IMR-90 (cell line): ENCODE measurements around the gene SUGCT. TPM values are rescaled to one million over a fixed set of nuclear protein-coding genes. Genes with fewer than 3 reads are reported as not detected.
A peak's percentile ranks its signal among the peaks of the same experiment; 100 is the strongest.
"Not testable (repeated sequence)": the region's sequence is repeated elsewhere in the genome, so short reads cannot be mapped to it uniquely, and the experiment has no call there.

Experiments
- ATAC-seq: fragments of 200-7000 bp; cut with Tn5 transposase; 2 replicates; pipeline ENCODE4 v1.9.1; 2020; ENCODE audit warnings: low read depth, mild to moderate bottlenecking, moderate library complexity
- BruUV-seq: library from RNA; stranded (reverse); fragments of 400-500 nt; replicated peaks from 2 replicates; lab custom pipeline; 2021; lab: Mats Ljungman, UMichigan
- CTCF ChIA-PET: fragments of 300-600 bp; formaldehyde crosslinking; extraction: SDS; loops from one replicate; lab custom pipeline; 2021; ENCODE audit warnings: antibody characterized with exemption; lab: Yijun Ruan, JAX
- POLR2A ChIA-PET: fragments of 300-600 bp; sonication (Branson Sonifier 250); formaldehyde crosslinking; loops from one replicate; lab custom pipeline; 2022; ENCODE audit warnings: antibody characterized with exemption; ENCODE audit not compliant: unreplicated experiment; lab: Charles Lee
- DNase-seq: peaks from one replicate; pipeline ENCODE4 v3.0.0; 2013
- H2AFZ ChIP-seq: replicated peaks from 2 replicates; pipeline ENCODE3; 2013; ENCODE audit warnings: low read length, mild to moderate bottlenecking; ENCODE audit not compliant: poor library complexity
- H2AK5ac ChIP-seq: 2 replicates; pipeline ENCODE4 v1.6.1; 2013; ENCODE audit warnings: low read depth, low read length, inconsistent platforms
- H2AK9ac ChIP-seq: replicated peaks from 2 replicates; pipeline ENCODE3; 2013; ENCODE audit warnings: mild to moderate bottlenecking, low read depth, low read length, moderate library complexity; ENCODE audit not compliant: poor library complexity
- H2BK120ac ChIP-seq: 2 replicates; pipeline ENCODE4 v1.6.1; 2013; ENCODE audit warnings: low read depth, low read length, inconsistent platforms
- H2BK15ac ChIP-seq: 3 replicates; pipeline ENCODE4 v1.6.1; 2013; ENCODE audit warnings: low read depth, low read length, inconsistent platforms
- H2BK20ac ChIP-seq: 2 replicates; pipeline ENCODE4 v1.6.1; 2013; ENCODE audit warnings: low read depth, mild to moderate bottlenecking, inconsistent platforms, low read length, moderate library complexity
- H2BK5ac ChIP-seq: 2 replicates; pipeline ENCODE4 v1.6.1; 2013; ENCODE audit warnings: mild to moderate bottlenecking, low read depth, low read length, inconsistent platforms; ENCODE audit not compliant: poor library complexity, severe bottlenecking
- H3K14ac ChIP-seq: replicated peaks from 2 replicates; pipeline ENCODE4 v1.6.1; 2013; ENCODE audit warnings: low read depth, low read length, inconsistent platforms
- H3K18ac ChIP-seq: 2 replicates; pipeline ENCODE4 v1.6.1; 2013; ENCODE audit warnings: low read depth, low read length, control low read depth
- H3K23ac ChIP-seq: 2 replicates; pipeline ENCODE4 v1.6.1; 2013; ENCODE audit warnings: low read depth, low read length, inconsistent platforms
- H3K27ac ChIP-seq: 2 replicates; pipeline ENCODE4 v1.5.1; 2013; ENCODE audit warnings: mild to moderate bottlenecking, control low read depth, low read length; ENCODE audit not compliant: insufficient read depth
- H3K27me3 ChIP-seq: 2 replicates; pipeline ENCODE4 v1.6.1; 2013; ENCODE audit warnings: low read length; ENCODE audit not compliant: control insufficient read depth, insufficient read depth
- H3K36me3 ChIP-seq: 2 replicates; pipeline ENCODE4 v1.6.1; 2013; ENCODE audit warnings: low read length, mixed read lengths; ENCODE audit not compliant: control insufficient read depth, insufficient read depth
- H3K4ac ChIP-seq: 2 replicates; pipeline ENCODE4 v1.6.1; 2013; ENCODE audit warnings: low read depth, low read length, inconsistent platforms
- H3K4me1 ChIP-seq: 2 replicates; pipeline ENCODE4 v1.6.1; 2013; ENCODE audit warnings: low read length, mixed read lengths; ENCODE audit not compliant: control insufficient read depth, insufficient read depth
- H3K4me2 ChIP-seq: 2 replicates; pipeline ENCODE4 v1.6.1; 2013; ENCODE audit warnings: low read depth, mild to moderate bottlenecking, control low read depth, low read length, moderate library complexity
- H3K4me3 ChIP-seq: 2 replicates; pipeline ENCODE4 v1.5.1; 2013; ENCODE audit warnings: low read depth, mild to moderate bottlenecking, control low read depth, low read length, moderate library complexity; ENCODE audit not compliant: insufficient read depth
- H3K56ac ChIP-seq: 2 replicates; pipeline ENCODE4 v1.6.1; 2013; ENCODE audit warnings: low read length, inconsistent platforms; ENCODE audit not compliant: insufficient read depth; ENCODE audit errors: extremely low read depth
- H3K79me1 ChIP-seq, 2 experiments: 2 replicates each; pipeline ENCODE4 v1.6.1; 2013; ENCODE audit warnings: low read length in 2 of 2, inconsistent platforms in 1 of 2, low read depth in 1 of 2
- H3K9ac ChIP-seq: 2 replicates; pipeline ENCODE4 v1.6.1; 2013; ENCODE audit warnings: low read depth, low read length, control low read depth
- H3K9me1 ChIP-seq: 2 replicates; pipeline ENCODE4 v1.6.1; 2013; ENCODE audit warnings: low read length, inconsistent platforms; ENCODE audit not compliant: insufficient read depth
- H3K9me3 ChIP-seq: 2 replicates; pipeline ENCODE4 v1.6.1; 2013; ENCODE audit warnings: low read length; ENCODE audit not compliant: control insufficient read depth, insufficient read depth
- H4K20me1 ChIP-seq: 2 replicates; pipeline ENCODE4 v1.6.1; 2013; ENCODE audit warnings: low read length, inconsistent platforms; ENCODE audit not compliant: insufficient read depth
- H4K5ac ChIP-seq: 2 replicates; pipeline ENCODE4 v1.6.1; 2013; ENCODE audit warnings: mild to moderate bottlenecking, low read depth, low read length, control low read depth
- H4K8ac ChIP-seq, 2 experiments: 2 replicates each; pipeline ENCODE4 v1.6.1; 2013; ENCODE audit warnings: low read depth in 2 of 2, low read length in 2 of 2, control low read depth in 1 of 2, inconsistent platforms in 1 of 2
- H4K91ac ChIP-seq: 2 replicates; pipeline ENCODE4 v1.6.1; 2013; ENCODE audit warnings: low read depth, low read length, inconsistent platforms; ENCODE audit not compliant: insufficient read depth
- CEBPB ChIP-seq: IDR thresholded peaks from 2 replicates; pipeline ENCODE4 v1.6.1; 2012; ENCODE audit warnings: low read depth, low read length, improper control_type of control experiment
- SMC3 ChIP-seq: fragments of 150-350 bp; IDR thresholded peaks from 2 replicates; pipeline ENCODE4 v1.6.1; 2016; ENCODE audit warnings: low read depth, mild to moderate bottlenecking, antibody characterized with exemption, low read length, moderate library complexity
- WGBS, 2 experiments: methylation state at CpG; one replicate each; pipeline versions ENCODE4 v1.1.5 to v1.1.7; 2013; ENCODE audit warnings: missing lambda C conversion rate in 2 of 2; ENCODE audit not compliant: insufficient read length in 1 of 2; ENCODE audit errors: extremely low coverage in 2 of 2; 5-methylcytosine and 5-hydroxymethylcytosine counted together
- dilution Hi-C: fragments of 300-500 bp; cut with HindIII; formaldehyde crosslinking; loops from one replicate; pipeline ENCODE4 v1.14.3; 2018; ENCODE audit warnings: low sequenced_read_pairs; ENCODE audit not compliant: unreplicated experiment
- in situ Hi-C: fragments of 300-500 bp; cut with MboI; formaldehyde crosslinking; loops from 3 replicates; pipeline ENCODE4 v1.14.3; 2019; ENCODE audit warnings: low sequenced_read_pairs, inconsistent platforms, mixed read lengths
- intact Hi-C: fragments of 100-400 bp; cut with micrococcal nuclease; formaldehyde crosslinking; loops from 2 replicates; pipeline ENCODE4 v1.10.0; 2022
- polyA plus RNA-seq, 3 experiments: library from polyadenylated mRNA; depleted of rRNA; stranded (reverse); fragments of >200 nt; gene quantifications; 2 replicates each; pipeline ENCODE4 v1.2.3, GENCODE V29; 2012; ENCODE audit warnings: low replicate concordance in 1 of 3
- total RNA-seq: library from RNA; depleted of rRNA; stranded (reverse); fragments of >200 nt; gene quantifications from 2 replicates; pipeline ENCODE4 v1.2.3, GENCODE V29; 2012

Gene SUGCT
- total and polyA plus RNA-seq, 2 of the 4 experiments (the other 2 are of a cell fraction), result 5.9 to 8.3 TPM

GRCh38 chr7:40412323-40412722 is 277.5 kb downstream of the SUGCT start:
- H3K9me3 ChIP-seq, result no peaks in the 10 kb centered on the region
- intact Hi-C loops (no loop called here), in situ Hi-C loops (no loop called here), dilution Hi-C loops (no loop called here)
- no peak overlapping the region for H2AK9ac ChIP-seq
- H3K27ac ChIP-seq, result no peak overlapping the region
- no peak overlapping the region for H2BK5ac ChIP-seq
- H2AFZ ChIP-seq, result no peak overlapping the region
- no peak overlapping the region for H4K8ac ChIP-seq
- H4K20me1 ChIP-seq, result no peaks in the 10 kb centered on the region
- H2BK120ac ChIP-seq, result no peak overlapping the region
- H3K18ac ChIP-seq, result no peak overlapping the region
- H3K27me3 ChIP-seq, result no peaks in the 10 kb centered on the region
- no peak overlapping the region for H3K9ac ChIP-seq
- WGBS, 2 experiments, result no CpG with 5 or more reads among the region's 2 CpGs
- no peaks in the 10 kb centered on the region for H3K79me1 ChIP-seq
- no peak overlapping the region for H3K14ac ChIP-seq
- no peak overlapping the region for H3K56ac ChIP-seq
- CTCF ChIA-PET, result no interaction called here
- H3K4me3 ChIP-seq, result no peak overlapping the region
- no peak overlapping the region for H2BK20ac ChIP-seq
- no peak overlapping the region for H3K4me2 ChIP-seq
- no peaks in the 10 kb centered on the region for H3K36me3 ChIP-seq
- H3K4ac ChIP-seq, result no peak overlapping the region
- DNase-seq (no peak), ATAC-seq (no peak)
- no peak overlapping the region for H2AK5ac ChIP-seq
- no peaks in the 10 kb centered on the region for H3K9me1 ChIP-seq
- no peak overlapping the region for H3K23ac ChIP-seq
- H2BK15ac ChIP-seq, result no peak overlapping the region
- no peak overlapping the region for H4K91ac ChIP-seq
- H3K4me1 ChIP-seq, result no peaks in the 10 kb centered on the region
- POLR2A ChIA-PET, result no interaction called here
- BruUV-seq, result no TSS peak
- H4K5ac ChIP-seq, result no peak overlapping the region
- TF ChIP-seq SMC3 (no peak), CEBPB (peak; percentile 74)

GRCh38 chr7:40414704-40415103 is 279.9 kb downstream of the SUGCT start:
- POLR2A ChIA-PET, H4K5ac ChIP-seq, H2BK120ac ChIP-seq, H4K20me1 ChIP-seq, BruUV-seq, intact Hi-C loops, H4K8ac ChIP-seq, H3K14ac ChIP-seq, H3K4ac ChIP-seq, H2BK20ac ChIP-seq, H2AK9ac ChIP-seq, in situ Hi-C loops, H3K4me3 ChIP-seq, H3K27ac ChIP-seq, H2BK15ac ChIP-seq, H3K79me1 ChIP-seq, H3K9me3 ChIP-seq, H3K9me1 ChIP-seq, H3K56ac ChIP-seq, H3K36me3 ChIP-seq, H3K18ac ChIP-seq, DNase-seq, CTCF ChIA-PET, H3K4me2 ChIP-seq, dilution Hi-C loops, H2AK5ac ChIP-seq, H2BK5ac ChIP-seq, H3K4me1 ChIP-seq, ATAC-seq, H2AFZ ChIP-seq, H3K27me3 ChIP-seq, H4K91ac ChIP-seq, H3K9ac ChIP-seq, H3K23ac ChIP-seq: not testable (repeated sequence)
- WGBS, 2 experiments, result no CpG with 5 or more reads among the region's 9 CpGs
